HG03045 (cell line): Measurements from ENCODE around the gene NUCKS1.
A peak's percentile ranks its signal among the peaks of the same experiment; 100 is the strongest.

Experiments
- ATAC-seq: cut with Tn5 transposase; IDR thresholded peaks from one replicate; pipeline ENCODE4 v1.9.1; 2021; ENCODE audit warnings: mild to moderate bottlenecking, moderate library complexity; ENCODE audit not compliant: unreplicated experiment

The NUCKS1 gene

DNA sequence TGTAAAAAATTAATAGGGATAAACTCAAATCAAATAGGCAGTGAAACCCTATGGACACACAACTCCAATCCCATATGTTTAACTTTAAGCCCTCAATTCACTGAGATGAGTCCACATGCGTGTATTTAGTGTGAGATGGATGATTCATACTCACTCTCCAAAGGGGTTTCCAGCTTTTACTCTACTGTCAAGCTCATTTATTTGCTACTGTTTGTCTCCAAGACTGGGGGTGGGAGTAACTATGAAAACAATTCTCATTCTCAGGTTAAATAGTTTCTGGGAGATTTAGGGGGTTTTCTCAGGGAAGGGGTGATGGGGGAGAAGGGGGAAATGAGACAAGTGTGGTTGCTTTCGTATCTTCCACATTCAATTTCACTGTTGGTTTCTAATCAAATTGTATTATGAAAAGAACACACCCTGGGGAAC, 22.6 kb upstream of the NUCKS1 start:
- no peak for ATAC-seq

DNA sequence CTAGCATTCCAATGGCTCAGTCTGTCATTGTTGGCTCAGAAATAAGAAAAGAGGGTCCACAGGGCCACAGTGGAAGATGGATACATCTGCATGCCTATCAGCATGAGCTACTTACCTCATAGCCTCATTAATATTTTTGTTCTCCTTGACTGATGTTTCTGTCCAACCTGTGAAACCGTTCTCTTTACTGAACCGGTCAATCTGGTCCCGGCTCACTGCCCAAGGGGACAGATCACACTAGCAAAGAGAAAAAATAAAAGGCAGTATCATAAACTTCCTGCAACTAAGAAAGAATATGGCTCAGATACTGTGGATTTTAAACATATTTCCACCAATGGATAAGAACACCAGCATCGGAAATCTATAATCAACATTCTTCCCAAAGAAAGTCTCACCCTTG, 20.6 kb upstream of the NUCKS1 start:
- ATAC-seq, result no peak

DNA sequence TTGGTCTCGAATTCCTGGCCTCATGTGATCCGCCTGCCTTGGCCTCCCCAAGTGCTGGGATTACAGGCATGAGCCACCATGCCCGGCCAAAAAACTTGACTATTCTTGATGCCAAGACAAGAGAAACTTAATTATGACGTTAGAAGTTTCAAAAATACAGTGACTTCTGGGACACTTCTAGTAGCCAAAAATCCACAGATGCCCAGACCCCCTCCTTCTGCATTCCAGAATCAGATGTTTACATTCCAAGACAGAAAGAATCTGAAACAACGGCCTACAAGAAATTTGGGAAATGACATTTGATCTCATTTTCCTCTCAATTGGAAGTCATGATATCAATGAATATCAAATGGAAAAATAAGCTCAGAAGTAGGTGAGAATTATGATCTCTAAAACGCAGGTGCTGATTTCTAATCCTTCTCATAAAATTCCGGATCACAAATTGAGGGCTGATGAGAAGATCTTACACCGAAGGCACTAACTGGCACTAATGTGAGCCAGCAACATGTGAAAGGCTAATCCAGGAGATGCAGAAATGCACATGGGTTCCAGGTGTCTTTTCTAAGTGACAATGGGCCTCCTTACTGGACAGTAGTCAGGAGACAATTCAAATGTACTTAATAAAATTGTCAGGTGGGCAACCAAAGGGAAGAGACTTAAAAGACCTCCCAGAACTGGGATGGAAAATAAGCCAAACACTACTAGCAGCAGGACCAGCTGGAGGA, 19.8 kb upstream of the NUCKS1 start:
- ATAC-seq, result no peak

DNA sequence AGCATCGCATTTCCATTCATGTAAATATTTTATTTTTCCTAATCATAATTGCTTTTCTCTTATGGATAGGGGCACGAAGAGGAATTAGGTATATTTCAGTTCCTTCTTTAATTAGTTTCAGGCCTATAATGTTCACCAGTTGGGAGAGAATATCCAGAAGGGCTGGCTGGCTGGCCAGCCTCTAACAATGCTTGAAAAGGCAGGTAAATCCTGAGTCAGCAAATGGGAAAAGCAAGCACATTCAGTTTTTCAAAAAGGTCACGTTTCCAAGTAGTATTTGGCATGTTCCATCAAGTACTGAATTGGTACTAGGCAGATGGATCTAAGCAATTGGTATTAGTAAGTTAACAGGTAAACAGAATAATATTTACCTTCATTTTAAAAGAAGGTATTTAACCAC, 17.3 kb upstream of the NUCKS1 start:
- no peak for ATAC-seq

DNA sequence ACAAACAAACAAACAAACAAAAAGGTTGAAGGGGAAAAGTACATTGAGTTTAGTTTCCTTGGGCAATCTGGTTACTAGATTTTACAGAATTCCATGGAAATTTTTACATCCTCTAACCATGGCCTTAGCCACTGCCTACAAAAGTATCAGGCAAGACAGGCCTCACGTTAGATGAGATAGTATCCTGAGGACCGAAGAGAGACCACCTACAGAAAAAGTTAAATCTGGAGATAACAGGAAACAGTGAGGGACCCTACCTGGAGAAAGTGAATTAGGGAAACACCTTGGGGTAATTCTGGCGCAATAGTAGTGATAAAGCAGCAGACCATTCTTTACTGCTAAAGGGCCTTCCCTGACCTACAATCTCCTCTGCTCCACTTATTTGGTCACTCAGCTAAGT, 16.6 kb upstream of the NUCKS1 start:
- ATAC-seq, result no peak

DNA sequence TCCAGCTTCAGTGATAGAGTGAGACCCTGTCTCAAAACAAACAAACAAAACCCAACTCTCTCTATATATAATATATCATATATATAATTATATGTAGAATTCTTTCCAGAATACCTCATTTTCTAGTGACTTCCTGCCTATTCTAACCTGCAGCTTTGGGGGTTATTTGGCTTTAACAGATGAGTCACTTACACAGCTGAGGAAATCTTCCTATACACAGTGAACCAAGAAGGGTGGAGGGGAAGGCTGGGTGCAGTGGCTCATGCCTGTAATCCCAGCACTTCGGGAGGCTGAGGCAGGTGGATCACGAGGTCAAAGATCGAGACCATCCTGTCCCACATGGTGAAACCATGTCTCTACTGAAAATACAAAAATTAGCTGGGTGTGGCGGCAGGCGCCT, 16.1 kb upstream of the NUCKS1 start:
- no peak for ATAC-seq

DNA sequence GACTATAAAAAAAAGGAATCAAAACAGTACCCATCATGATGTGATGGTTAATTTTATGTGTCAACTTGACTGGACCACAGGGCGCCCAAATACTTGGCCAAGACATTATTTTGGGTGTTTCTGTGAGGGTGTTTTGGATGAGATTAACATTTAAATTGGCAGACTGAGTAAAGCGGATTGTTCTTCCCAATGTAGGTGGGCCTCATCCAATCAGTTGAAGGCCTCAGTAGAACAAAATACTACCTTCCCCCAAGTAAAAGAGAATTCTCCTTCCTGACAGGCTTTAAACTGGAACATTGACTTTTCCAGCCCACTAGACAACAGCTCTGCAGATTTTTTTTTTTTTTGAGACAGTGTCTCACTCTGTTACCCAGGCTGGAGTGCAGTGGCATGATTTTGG, 14.6 kb upstream of the NUCKS1 start:
- no peak for ATAC-seq

DNA sequence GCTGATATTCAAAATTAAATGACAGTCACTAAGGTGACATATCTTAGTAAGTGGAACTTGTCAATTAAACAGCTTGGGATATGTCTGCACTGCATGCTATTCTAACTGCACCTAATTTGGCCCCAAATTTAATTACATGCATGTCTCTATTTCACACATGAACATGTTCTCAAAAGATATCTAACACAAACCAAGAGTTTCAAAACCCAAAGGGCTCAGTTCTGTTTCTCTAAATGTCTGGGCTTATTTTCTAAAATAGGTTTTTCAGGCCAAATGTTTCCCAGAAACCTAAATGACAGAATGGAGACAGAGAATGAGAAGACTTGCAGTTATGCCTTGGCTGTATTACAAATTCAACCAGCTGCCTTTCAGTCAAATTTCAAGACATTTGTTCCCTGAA, 14.0 kb upstream of the NUCKS1 start:
- ATAC-seq, result no peak

DNA sequence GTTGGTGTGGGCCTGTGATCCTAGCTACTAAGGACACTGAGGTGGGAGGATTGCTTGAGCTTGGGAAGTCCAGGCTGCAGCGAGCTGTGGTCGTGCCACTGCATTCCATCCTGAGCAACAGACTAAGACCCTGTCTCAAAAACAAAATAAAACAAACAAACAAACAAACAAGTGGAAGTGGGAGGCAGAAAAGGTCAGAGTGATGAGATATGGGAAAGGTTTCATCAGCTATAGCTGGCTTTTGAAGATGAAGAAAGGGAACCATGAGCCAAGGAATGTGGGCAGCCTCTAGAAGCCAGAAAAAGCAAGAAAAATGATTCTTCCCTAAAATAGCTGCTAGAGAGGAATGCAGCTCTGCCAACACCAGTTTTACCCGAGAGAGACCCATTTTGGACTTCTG, 10.6 kb upstream of the NUCKS1 start:
- no peak for ATAC-seq

DNA sequence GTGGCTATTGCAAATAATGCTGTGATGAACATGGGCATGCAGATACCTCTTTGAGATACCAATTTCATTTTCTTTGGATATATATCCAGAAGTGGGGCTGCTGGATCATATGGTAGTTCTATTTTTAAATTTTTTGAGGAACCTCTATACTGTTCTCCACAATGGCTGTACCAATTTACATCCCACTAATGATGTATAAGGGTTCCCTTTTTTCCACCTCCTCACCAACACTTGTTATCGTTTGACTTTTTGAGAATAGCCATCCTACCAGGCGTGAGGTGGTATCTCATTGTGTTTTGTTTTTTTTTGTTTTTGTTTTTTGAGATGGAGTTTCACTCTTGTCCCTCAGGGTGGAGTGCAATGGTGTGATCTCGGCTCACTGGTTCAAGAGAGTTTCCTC, 6.6 kb upstream of the NUCKS1 start:
- no peak for ATAC-seq

DNA sequence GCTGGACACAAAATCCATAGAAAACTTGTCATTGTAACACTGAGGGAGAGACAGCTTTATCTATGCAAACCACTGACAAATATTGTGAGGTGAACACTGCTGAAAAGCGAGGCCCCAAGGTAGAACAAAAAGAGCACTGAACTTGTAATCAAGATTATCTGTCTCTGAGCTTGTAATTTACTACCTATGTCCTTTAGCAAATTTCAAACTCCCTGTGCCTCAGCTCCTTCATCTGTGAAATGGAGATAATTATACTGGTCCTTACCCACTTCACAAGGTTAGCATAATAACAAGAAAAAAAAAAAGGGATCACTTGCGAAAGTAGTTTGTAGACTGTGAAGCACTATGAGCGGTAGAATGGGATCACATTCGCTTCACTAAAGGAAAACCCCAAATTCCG, 4.9 kb upstream of the NUCKS1 start:
- no peak for ATAC-seq

DNA sequence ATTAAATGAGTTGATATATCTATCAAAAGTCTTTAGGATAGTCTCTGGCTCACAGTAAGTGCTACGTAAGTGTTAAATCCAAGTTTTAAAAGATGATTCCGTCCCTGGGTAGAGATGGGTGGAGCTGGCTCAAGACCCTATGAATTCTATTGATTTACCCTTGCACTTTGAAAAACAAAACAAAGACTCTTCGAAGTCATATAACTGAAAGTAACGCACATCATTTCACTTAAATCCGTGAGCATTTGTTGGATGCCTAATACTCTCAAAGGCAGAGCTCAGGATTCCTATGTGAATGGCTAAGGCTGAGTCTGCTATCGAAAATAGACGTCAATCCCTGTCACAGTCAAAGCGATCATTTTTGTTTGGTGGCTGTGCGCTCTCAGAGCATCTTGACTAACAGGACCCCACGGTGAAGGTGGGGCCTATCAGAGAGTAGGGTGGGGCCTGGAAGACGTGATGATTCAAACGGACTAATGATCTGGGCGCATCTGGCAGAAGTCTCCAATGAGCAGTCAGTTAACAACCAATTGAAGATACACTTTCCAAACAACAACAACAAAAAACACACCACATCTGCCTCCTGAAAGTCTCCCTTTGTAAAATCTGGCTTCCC, 1.2 kb upstream of the NUCKS1 start:
- no peak for ATAC-seq

DNA sequence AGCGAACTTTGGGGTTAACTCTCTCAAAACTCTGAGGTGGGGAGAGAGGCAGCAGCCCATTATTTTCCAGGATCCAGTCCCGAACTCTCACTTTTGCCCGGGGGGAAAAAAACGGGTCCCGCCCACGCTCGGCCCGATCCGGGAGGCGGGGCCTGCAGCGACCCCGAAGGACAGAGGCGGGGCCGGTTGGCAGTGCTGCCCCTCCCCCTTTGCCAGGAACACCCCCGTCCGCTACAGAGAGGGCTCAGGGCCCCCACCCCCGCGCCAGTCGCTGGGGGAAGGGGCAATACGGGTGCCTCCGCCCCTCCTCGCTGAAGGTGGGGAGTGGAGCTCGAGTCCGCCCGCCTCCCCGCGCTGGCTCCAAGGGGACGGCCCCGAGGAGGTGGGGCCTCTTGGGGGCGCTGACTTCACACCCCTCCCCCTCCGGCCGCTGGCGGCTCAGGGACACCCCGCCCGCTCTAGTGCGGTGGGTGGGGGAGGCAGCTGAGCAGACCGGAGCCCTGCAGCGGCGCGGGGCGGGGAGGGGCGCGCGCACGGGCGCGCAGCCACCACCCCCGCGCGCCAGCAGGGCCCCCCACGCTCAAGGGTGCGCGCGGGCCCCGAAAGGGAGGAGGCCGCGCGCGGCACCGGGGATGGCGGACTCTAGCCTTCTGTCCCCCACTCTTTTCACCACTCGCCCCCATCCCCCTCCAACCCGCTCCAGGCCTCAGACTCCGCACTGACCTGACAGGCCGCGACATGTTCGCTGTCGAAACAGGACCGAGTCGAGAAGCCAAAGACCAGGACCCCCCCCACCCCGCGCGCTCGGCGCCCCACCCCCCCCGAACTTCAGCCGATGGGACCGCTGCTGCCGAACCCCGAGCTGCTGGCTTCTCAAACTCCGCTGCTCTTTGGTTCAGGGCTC, 496 bp downstream of the NUCKS1 start:
- ATAC-seq, result peak; percentile 77

DNA sequence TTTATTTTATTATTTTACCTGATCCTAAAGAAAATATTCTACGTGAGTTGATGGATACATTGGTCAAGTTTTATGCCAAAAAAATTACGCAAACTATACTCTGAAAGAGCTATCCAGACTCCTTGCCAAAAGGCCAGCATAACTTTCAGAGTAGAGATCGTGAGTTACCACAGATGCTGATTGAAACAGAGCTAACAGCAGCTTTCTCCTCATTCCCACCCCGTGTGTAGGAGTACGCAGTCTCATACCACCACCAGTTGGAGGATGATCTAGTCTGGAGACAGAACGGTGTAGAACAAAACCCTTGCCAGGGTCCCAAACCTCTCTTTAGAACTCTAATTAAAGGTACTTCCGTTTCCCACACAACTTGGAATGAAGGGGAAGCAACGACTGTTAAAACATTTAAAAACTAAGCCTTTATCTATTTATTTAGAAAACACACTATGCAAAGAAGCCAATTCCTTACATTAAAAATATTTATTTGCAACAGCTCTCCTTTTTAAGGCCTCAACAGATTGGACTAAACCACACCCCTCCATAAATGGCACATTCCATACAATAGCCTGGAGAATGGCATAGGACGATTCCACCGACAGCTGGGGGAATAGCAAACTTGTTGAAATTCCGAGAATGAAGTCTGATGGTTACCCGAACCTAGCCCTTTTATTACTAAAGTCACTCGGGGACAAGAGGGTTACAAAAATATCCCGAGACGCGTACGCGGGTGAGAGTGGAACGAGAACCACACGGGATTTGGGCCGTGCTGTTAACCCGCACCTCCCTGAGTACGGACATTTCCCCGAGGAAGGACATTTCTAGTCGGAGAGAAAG, 1.4 kb downstream of the NUCKS1 start:
- peak; percentile 13 for ATAC-seq

DNA sequence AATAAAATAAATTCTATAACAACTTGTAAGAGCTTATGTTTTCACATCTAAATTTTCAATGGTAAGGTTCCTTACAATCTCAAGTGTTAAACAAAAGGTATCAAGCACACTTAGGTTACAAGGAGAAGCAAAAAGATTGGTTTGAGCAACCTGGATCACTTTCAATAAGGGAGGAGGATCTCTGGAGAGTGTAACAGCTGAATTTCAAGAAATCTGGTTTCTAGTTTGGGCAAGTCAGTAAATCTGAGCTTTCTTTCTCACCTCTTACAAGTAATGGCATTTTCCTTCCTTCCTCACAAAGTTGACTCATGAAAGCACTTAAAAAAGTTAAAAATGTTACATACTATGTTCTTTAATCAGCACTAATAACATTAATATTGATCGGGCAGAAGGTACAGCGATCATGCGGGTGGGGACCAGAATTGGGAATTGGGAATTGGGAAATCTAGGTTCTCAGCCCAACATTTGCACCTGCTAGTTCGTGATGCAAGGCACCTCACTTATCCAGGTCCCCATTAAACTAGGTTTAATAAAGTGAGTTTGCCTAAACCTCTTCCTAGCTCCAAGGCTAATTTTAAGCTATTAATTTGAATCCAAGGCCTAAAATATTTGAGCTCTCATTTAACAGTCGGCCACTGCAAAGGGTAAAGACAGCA, 3.1 kb downstream of the NUCKS1 start:
- no peak for ATAC-seq

DNA sequence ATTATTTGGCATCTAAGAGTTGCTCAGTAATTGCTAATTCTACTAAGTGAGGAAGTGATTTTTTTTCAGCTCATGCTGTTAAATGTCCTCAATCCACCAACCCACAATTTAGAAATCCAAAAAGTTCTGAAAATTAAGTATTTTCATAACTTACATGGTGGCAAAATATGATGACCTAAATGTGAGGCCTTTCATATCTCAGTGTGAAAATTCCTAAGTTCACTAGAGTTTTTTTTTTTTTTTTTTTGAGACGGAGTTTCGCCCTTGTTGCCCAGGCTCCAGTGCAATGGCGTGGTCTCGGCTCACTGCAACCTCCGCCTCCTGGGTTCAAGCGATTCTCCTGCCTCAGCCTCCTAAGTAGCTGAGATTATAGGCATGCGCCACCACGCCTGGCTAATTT, 5.6 kb downstream of the NUCKS1 start:
- no peak for ATAC-seq

DNA sequence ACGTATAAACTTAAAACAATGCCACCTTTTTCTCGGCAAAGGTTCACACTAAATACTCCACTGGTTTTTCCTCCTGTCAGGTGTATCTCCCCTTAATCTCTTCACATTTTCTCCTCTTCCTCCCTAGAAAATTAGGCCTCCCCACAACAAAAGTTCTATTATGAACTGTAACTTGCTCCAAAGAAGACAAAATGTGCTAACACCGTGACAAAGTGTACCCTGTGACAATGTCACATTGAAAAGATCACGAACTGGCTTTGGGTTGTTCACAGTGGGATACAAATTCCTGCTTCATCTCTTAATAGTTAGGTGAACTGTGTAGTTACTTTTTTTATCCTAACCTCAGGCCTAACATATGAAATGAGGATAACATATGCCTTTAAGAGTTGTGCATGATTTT, 6.0 kb downstream of the NUCKS1 start:
- ATAC-seq, result no peak

DNA sequence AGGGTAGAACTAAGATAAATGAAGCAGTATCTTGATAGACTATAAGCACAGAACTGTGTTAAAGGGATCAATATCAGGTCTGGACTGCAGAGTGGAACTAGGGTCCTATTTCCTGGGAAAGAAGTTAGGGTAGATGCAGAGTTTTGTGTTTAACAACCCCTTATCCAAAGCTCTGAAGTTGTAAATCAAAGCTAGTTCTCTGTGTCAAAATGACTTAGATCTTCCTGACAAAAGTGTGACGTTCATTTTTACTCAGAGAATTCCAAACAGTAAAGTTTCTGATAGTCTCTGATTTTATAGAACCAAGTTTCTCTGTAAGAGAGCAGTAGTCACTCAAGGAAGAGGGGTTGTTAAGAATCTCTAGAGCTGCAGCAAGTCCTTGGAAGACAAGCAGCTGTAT, 8.3 kb downstream of the NUCKS1 start:
- no peak for ATAC-seq

DNA sequence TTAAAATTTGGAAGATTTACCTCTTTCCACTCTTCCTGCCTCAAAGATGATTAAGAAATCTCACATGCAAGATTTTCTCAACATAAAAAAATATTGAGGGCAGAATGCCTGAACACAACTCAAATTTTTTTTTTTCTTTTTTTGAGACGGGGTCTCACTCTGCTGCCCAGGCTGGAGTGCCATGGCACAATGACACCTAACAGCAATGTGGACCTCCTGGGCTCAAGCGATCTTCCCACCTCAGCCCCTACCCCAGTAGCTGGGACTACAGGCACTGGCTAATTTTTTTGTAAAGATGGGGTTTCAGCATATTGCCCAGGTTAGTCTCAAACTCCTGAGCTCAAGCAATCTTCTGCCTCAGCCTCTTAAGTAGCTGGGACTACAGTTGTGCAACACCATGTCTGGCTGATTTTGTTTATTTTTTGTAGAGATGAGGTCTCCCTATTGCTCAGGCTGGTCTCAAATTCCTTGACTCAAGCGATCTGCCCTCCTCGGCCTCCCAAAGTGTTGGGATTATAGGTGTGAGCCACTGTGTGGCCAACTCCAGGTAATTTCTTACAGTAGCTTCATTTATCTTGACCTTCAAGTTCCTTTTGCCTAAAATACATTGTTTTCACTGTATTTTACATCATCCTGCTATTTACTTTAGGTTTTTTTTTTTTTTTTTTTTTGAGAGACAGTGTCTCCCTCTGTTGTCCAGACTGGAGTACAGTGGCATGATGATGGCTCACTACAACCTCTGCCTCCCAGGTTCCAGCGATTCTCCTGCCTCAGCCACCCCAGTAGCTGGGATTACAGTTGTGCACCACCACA, 10.4 kb downstream of the NUCKS1 start:
- ATAC-seq, result no peak

DNA sequence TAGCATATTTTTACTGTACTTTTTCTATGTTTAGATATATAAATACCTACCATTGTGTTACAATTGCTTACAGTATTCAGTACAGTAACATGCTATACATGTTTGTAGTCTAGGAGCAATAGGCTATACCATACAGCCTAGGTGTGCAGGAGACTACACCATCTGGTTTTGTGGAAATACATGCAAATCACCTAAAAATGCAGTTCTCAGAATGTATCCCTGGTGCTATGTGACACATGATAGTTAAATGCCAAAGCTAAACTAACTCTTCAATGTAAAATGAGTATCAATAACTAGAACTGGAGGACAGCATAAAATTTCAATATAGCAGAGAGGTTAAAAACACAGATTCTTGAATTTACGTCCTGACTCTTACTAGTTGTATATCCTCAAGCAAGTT, 14.8 kb downstream of the NUCKS1 start:
- no peak for ATAC-seq
